ENCODE results near the gene GRIK2. TPM values are rescaled to one million over a fixed set of nuclear protein-coding genes. Genes with fewer than 3 reads are reported as not detected.
"Not testable (repeated sequence)": the region's sequence is repeated elsewhere in the genome, so short reads cannot be mapped to it uniquely, and the experiment has no call there.

GRIK2 gene
- total RNA-seq, 3 donors from 2014 or later = 1.3 to 1.8 (median 1.5) TPM

DNA sequence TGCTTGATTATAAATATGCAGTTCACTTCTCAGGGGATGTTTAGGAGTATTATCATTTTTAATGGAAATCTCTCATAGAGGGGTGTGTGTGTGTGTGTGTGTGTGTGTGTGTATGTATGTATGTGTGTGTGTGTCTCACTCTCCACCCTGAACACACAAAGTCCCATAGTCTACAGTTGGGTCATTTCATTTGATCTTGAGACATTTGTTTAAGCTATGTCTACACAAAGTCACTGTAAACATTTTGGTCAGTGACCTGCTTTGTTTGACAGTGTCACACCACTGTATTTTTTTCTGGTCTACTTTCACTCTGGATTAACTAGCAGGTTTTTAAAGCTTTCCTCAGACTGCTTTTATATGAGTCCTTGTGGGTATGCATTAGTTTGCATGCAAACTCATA, 215.2 kb downstream of the GRIK2 start:
- no peak for DNase-seq
- intact Hi-C loops (cut with DNase I, micrococcal nuclease) = no loop called here
- Histone ChIP-seq H3K36me3 (ENCODE audit: low read depth) (no peaks in the 10 kb centered on the region), H3K4me1 (ENCODE audit: low read depth) (no peaks in the 10 kb centered on the region), H3K9me3 (no peaks in the 10 kb centered on the region), H3K4me3 (no peak overlapping the region)
- peak; percentile 61 for ATAC-seq
- TF ChIP-seq, protein P1, sequence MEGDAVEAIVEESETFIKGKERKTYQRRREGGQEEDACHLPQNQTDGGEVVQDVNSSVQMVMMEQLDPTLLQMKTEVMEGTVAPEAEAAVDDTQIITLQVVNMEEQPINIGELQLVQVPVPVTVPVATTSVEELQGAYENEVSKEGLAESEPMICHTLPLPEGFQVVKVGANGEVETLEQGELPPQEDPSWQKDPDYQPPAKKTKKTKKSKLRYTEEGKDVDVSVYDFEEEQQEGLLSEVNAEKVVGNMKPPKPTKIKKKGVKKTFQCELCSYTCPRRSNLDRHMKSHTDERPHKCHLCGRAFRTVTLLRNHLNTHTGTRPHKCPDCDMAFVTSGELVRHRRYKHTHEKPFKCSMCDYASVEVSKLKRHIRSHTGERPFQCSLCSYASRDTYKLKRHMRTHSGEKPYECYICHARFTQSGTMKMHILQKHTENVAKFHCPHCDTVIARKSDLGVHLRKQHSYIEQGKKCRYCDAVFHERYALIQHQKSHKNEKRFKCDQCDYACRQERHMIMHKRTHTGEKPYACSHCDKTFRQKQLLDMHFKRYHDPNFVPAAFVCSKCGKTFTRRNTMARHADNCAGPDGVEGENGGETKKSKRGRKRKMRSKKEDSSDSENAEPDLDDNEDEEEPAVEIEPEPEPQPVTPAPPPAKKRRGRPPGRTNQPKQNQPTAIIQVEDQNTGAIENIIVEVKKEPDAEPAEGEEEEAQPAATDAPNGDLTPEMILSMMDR (IDR thresholded peaks at IDR 0.05) = no peak

DNA sequence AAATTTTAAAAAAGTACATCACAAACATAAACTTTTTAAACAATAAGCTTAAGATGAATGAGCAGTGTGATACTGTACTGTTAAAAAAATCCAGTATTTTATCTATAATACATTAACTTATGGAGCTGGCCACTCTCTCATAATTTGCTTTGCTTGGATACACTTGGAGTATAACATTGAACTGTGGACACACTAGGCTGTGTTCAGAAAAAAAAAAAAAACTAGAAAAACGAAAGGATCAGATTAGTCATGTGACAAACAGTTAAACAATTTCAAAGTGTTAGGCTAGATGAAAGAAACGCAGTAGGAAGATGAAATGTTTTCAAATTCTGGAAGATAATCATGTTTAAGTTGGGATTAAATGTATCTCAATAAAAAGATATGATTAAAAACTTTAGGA, 220.0 kb downstream of the GRIK2 start:
- Histone ChIP-seq H3K4me1 (ENCODE audit: low read depth) (no peaks in the 10 kb centered on the region), H3K4me3 (no peak overlapping the region), H3K9me3 (no peaks in the 10 kb centered on the region), H3K36me3 (ENCODE audit: low read depth) (no peaks in the 10 kb centered on the region)
- DNase-seq (no peak), ATAC-seq (no peak)
- intact Hi-C loops (cut with DNase I, micrococcal nuclease) = no loop called here
- TF ChIP-seq, protein P1 (IDR thresholded peaks at IDR 0.05) = no peak

DNA sequence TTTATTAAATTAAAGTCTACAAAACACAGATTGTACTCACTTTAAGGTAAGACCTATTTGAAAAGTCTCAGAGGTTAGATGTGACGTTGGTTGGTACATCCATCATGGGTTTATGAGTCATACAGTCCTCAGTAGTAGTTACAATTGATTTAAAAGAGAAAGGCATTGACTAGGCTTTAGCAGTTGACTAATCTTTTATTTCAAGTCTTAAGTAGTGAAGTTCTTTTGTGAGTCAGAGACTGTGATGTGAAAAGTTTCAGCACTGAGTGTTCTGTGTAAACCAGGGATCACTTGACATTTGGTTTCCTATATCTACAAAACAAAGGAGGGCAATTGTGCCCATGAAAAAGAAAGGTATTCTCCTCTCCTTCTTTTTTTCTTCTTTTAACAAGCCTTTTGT, 221.3 kb downstream of the GRIK2 start:
- ATAC-seq (no peak), DNase-seq (no peak)
- no peaks in the 10 kb centered on the region for H3K9me3 ChIP-seq
- H3K4me3 ChIP-seq = no peak overlapping the region
- intact Hi-C loops (cut with DNase I, micrococcal nuclease) = no loop called here
- H3K36me3 ChIP-seq (ENCODE audit: low read depth) = no peaks in the 10 kb centered on the region
- H3K4me1 ChIP-seq (ENCODE audit: low read depth) = no peaks in the 10 kb centered on the region
- TF ChIP-seq, protein P1 (IDR thresholded peaks at IDR 0.05) = no peak

DNA sequence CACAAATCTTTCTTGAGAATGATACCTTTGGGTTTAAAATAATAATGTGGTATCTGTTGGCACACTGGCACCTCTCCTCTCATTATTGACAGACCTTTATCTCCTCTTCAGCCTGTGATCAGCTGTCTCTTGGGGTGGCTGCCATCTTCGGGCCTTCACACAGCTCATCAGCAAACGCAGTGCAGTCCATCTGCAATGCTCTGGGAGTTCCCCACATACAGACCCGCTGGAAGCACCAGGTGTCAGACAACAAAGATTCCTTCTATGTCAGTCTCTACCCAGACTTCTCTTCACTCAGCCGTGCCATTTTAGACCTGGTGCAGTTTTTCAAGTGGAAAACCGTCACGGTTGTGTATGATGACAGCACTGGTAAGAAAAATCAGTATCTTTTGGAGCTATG, 232.8 kb downstream of the GRIK2 start:
- Histone ChIP-seq H3K36me3 (ENCODE audit: low read depth) (no peaks in the 10 kb centered on the region), H3K4me3 (no peak overlapping the region), H3K9me3 (no peaks in the 10 kb centered on the region), H3K4me1 (ENCODE audit: low read depth) (no peaks in the 10 kb centered on the region)
- TF ChIP-seq, protein P1 (IDR thresholded peaks at IDR 0.05) = no peak
- intact Hi-C loops (cut with DNase I, micrococcal nuclease) = no loop called here
- no peak for DNase-seq
- ATAC-seq = no peak

DNA sequence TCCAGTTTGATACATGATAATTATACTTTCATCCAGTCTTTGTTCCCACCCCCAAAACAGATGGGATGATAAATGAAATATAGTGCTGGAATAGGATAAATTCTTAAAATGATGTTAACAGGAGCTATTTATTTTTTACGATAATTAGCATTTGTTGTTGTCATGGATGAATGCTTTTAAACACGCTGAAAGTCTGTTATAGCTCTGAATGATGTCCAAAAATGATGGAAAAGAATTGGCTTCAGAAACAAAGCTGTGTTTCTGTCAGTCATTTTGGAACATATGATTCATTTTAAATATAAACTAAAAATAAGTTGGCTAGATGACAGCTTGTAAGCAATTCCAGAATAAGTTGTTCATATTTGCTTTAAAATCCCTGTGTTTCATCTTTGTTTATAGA, 237.4 kb downstream of the GRIK2 start:
- TF ChIP-seq, protein P1 (IDR thresholded peaks at IDR 0.05) = no peak
- no peak for ATAC-seq
- no peaks in the 10 kb centered on the region for H3K4me1 ChIP-seq (ENCODE audit: low read depth)
- intact Hi-C loops (cut with DNase I, micrococcal nuclease) = no loop called here
- no peak for DNase-seq
- no peaks in the 10 kb centered on the region for H3K9me3 ChIP-seq
- no peaks in the 10 kb centered on the region for H3K36me3 ChIP-seq (ENCODE audit: low read depth)
- H3K4me3 ChIP-seq = no peak overlapping the region

DNA sequence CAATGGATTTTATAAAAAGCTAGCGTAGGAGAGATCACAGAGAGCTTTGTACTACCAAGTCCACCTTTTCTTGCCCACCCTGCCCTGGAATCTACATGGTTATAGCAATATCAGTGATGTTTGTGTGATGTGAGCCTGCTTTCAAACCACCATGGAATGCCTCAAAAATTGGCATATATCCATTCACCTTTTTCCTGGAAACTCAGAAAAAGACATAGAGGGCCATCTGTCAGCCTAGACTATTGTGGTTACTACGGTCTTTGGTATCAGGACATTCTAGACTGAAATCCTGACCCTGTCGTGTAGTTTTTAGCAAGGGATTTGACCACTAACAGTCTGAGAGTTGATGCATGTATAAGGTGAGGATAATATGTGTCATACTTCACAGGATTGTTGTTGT, 239.6 kb downstream of the GRIK2 start:
- Histone ChIP-seq H3K4me3 (no peak overlapping the region), H3K4me1 (ENCODE audit: low read depth) (no peaks in the 10 kb centered on the region), H3K36me3 (ENCODE audit: low read depth) (no peaks in the 10 kb centered on the region), H3K9me3 (no peaks in the 10 kb centered on the region)
- ATAC-seq (no peak), DNase-seq (no peak)
- TF ChIP-seq, protein P1 (IDR thresholded peaks at IDR 0.05) = no peak
- intact Hi-C loops (cut with DNase I, micrococcal nuclease) = no loop called here

DNA sequence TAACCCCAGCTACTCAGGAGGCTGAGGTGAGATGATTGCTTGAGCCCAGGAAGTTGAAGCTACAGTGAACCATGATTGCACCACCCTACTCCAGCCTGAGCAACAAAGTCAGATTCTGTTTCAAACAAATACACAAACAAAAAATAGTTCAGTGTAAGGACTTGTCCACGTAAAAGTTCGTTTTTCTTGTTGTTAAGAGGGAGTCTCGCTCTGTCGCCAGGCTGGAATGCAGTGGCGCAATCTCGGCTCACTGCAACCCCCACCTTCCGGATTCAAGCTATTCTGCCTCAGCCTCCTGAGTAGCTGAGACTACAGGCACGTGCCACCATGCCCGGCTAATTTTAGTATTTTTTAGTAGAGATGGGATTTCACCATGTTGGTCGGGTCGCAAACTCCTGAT, 245.4 kb downstream of the GRIK2 start:
- H3K36me3 ChIP-seq (ENCODE audit: low read depth); DNase-seq; H3K4me3 ChIP-seq; intact Hi-C loops (cut with DNase I, micrococcal nuclease); ATAC-seq; H3K4me1 ChIP-seq (ENCODE audit: low read depth); H3K9me3 ChIP-seq: not testable (repeated sequence)
